GM06990 (cell line): ENCODE measurements around the gene ENAH.

Experiments
- DNase-seq: peaks from one replicate; pipeline ENCODE4 v3.0.0-alpha.2; 2011; ENCODE audit not compliant: insufficient read length; ENCODE audit errors: extremely low read depth
- H3K27me3 ChIP-seq: replicated peaks from 2 replicates; pipeline ENCODE4 v1.6.0; 2011; ENCODE audit warnings: low read length; ENCODE audit not compliant: control insufficient read depth, insufficient read depth
- H3K36me3 ChIP-seq: 2 replicates; pipeline ENCODE4 v1.5.1; 2011; ENCODE audit warnings: low read length; ENCODE audit not compliant: control insufficient read depth, insufficient read depth
- H3K4me3 ChIP-seq: replicated peaks from 2 replicates; pipeline ENCODE4 v1.5.1; 2011; ENCODE audit warnings: low read depth, mild to moderate bottlenecking, control low read depth, low read length
- TF ChIP-seq, protein P1 (sequence below): IDR thresholded peaks from 2 replicates; pipeline ENCODE4 v1.5.1; 2011; ENCODE audit warnings: low read length, control low read depth, mild to moderate bottlenecking, inconsistent platforms; ENCODE audit not compliant: insufficient read depth, poor library complexity, severe bottlenecking

ENAH gene

GRCh38 chr1:225691377-225691776 lies 38.5 kb upstream of the ENAH start:
- Histone ChIP-seq H3K27me3 (no peaks in the 10 kb centered on the region), H3K36me3 (no peaks in the 10 kb centered on the region), H3K4me3 (no peak overlapping the region)
- TF ChIP-seq, protein P1, sequence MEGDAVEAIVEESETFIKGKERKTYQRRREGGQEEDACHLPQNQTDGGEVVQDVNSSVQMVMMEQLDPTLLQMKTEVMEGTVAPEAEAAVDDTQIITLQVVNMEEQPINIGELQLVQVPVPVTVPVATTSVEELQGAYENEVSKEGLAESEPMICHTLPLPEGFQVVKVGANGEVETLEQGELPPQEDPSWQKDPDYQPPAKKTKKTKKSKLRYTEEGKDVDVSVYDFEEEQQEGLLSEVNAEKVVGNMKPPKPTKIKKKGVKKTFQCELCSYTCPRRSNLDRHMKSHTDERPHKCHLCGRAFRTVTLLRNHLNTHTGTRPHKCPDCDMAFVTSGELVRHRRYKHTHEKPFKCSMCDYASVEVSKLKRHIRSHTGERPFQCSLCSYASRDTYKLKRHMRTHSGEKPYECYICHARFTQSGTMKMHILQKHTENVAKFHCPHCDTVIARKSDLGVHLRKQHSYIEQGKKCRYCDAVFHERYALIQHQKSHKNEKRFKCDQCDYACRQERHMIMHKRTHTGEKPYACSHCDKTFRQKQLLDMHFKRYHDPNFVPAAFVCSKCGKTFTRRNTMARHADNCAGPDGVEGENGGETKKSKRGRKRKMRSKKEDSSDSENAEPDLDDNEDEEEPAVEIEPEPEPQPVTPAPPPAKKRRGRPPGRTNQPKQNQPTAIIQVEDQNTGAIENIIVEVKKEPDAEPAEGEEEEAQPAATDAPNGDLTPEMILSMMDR: no peak
- DNase-seq: no peak

GRCh38 chr1:225689882-225690459 lies 37.0 kb upstream of the ENAH start:
- TF ChIP-seq, protein P1: no peak
- DNase-seq: no peak
- H3K4me3 ChIP-seq: no peak overlapping the region
- no peaks in the 10 kb centered on the region for H3K36me3 ChIP-seq
- H3K27me3 ChIP-seq: no peaks in the 10 kb centered on the region

DNA sequence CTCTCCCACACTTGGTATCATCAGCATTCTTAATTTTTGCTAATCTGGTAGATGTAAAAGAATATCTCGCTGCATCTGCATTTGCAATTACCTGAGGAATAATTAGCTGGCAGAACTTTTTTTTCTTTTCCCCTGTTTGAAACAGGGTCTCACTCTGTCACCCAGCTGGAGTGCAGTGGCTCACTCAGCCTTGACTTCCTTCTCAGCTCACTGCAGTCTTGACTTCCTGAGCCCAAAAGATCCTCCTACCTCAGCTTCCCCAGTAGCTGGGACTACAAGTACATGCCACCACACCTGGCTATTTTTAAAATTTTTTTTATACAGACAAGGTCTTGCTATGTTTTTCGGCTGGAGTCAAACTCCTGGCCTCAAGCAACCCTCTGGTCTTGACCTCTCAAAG lies 35.4 kb upstream of the ENAH start:
- DNase-seq: no peak
- Histone ChIP-seq H3K4me3 (no peak overlapping the region), H3K36me3 (no peaks in the 10 kb centered on the region), H3K27me3 (no peaks in the 10 kb centered on the region)
- TF ChIP-seq, protein P1: no peak

- H3K27me3 ChIP-seq: no peaks in the 10 kb centered on the region
- TF ChIP-seq, protein P1: no peak
- DNase-seq: no peak
- no peak overlapping the region for H3K4me3 ChIP-seq
- H3K36me3 ChIP-seq: no peaks in the 10 kb centered on the region
Measured at GRCh38 chr1:225685476-225686176, 32.7 kb upstream of the ENAH start.

- TF ChIP-seq, protein P1: no peak
- no peak for DNase-seq
Measured at GRCh38 chr1:225684741-225685140, 31.8 kb upstream of the ENAH start.

More at GRCh38 chr1:225684741-225685140, 31.8 kb upstream of the ENAH start:
- Histone ChIP-seq H3K4me3 (no peak overlapping the region), H3K27me3 (no peaks in the 10 kb centered on the region), H3K36me3 (no peaks in the 10 kb centered on the region)
